ENCODE results near the gene TRAPPC5.

TRAPPC5 gene

GRCh38 chr19:7676376-7676775 lies 4.3 kb upstream of the TRAPPC5 start:
- no peak for DNase-seq (ENCODE audit: low spot score)

- DNase-seq (ENCODE audit: low spot score) = no peak
Measured at GRCh38 chr19:7676854-7677253, 3.8 kb upstream of the TRAPPC5 start, which contains the start of gene MCEMP1. Gene MCEMP1 (plus strand): TSS chr19:7677090. CDS start chr19:7677121, 31 bp downstream.

DNA sequence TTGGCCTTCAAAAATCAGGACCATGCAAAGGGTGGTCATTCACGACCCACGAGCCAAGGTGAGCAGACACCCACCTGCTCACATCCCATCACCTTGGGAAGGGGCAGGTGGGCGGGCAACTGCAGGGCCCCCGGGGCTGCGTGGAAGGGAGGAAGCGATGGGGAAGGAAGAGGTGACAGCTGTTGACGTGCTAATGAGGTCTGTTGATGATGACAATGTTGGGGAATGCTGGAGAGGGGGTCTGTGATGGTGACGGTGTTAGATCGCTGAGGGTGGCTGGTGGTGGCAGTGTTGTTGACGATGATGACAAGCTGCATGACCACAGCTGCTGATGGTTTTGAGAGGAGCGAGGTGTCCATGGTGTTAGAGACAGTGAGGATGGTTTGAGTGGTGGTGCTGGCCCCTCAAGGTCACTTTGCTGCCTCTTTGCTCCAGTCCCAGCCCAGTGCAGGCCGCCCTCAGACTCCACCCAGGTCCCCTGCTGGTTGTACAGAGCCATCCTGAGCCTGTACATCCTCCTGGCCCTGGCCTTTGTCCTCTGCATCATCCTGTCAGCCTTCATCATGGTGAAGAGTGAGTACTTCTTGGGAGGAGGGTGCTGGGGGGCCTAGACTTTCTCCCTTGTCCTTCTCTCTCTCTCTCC lies 2.8 kb upstream of the TRAPPC5 start:
- DNase-seq (ENCODE audit: low spot score) = no peak

- no peak for DNase-seq (ENCODE audit: low spot score)
Measured at GRCh38 chr19:7678971-7679751, 1.5 kb upstream of the TRAPPC5 start.

DNA sequence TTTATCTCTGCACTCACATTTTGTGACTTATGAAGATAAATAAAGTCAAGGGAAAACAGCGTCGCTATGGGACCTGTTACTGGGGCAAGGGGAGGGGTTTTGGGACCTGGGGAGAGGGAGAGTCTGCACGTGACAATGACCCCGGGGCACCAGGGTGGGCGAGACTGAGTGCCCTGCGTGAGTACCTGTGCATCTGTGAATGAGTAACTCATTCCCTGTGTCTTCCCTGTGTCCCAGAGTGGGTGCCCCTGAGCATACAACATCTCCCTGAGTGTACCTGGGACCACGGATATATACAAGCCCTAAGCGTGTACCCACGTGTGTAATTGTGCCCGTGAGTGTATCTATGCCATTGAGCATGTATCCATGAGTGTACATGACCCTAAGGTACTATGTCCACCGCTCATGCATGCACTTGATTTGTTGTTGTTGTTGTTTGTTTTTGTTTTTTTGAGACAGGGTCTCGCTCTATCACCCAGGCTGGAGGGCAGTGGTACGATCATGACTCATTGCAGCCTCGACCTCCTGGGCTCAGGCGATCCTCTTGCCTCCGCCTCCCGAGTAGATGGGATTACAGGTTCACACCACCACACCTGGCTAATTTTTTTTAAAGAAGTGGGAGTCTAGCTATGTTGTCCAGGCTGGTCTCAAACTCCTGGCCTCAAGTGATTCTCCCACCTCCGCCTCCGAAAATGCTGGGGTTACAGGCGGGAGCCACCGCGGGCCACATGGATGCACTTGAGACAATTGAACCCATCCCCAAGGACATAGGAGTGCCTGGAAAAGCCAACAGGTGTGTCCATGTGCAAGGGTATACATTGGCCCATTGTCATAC lies 645 bp upstream of the TRAPPC5 start:
- DNase-seq (ENCODE audit: low spot score) = no peak

- DNase-seq (ENCODE audit: low spot score) = peak; percentile 98
Measured at GRCh38 chr19:7681340-7682174, 924 bp downstream of the TRAPPC5 start.

- DNase-seq (ENCODE audit: low spot score) = no peak
Measured at GRCh38 chr19:7682175-7682855, 1.7 kb downstream of the TRAPPC5 start.

GRCh38 chr19:7685546-7686445 lies 5.2 kb downstream of the TRAPPC5 start:
- no peak for DNase-seq (ENCODE audit: low spot score)

DNA sequence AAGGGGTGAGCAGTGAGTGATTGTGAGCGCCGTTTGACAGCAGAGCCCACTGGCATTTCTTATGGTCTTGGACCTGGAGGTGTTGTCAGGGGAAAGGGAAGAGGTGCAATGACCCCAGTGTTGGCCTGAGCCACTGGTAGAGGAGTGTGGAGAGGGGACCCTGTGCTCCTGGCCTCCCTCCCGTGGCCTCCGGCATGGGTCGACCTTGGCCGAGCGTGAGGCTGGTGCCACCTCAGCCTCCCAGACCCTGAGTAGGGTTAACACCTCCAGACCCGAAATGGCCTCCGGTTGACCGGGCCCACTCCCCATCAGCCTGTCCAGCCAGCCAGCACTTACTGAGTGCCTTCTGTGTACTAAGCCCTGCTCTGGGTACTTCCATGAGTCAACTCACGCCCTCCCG lies 6.5 kb downstream of the TRAPPC5 start:
- DNase-seq (ENCODE audit: low spot score) = no peak

DNA sequence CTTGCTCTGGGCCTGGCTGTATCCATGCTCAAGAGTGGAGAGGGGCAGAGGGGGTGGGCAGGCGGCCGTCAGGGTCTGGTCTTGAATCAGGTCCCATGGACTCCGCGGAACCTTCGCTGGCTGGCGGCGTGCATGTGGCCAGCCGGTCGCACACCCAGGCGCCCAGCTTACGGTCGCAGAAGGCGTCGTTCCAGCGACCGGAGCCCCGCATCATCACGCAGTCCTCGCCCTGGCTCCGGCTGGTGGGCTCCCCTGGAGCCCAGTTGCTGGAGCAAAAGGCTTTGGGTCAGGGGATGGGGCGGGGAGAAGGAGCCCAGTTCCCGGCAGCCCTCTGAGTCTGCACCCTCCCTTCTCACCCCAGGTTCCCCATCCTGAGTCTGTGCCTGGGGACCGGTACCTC lies 8.5 kb downstream of the TRAPPC5 start:
- DNase-seq (ENCODE audit: low spot score) = no peak

- DNase-seq (ENCODE audit: low spot score) = no peak
Measured at GRCh38 chr19:7690779-7691258, 10.2 kb downstream of the TRAPPC5 start.

DNA sequence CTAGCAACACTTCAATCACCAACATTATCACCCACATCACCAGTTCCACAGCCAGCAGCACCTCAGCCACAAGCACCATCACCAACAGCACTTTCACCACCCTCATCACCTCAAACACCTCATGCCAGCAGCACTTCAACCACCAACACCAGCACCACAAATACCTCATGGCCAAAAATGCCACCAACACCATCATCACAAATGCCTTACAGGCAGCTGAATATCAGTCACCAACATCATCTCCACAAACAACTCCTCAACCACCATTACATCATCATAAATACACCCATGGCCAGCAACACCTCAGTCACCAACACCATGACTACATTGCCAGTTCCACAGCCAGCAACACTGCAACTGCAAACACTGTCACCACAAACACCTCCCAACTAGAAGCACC lies 10.9 kb downstream of the TRAPPC5 start:
- no peak for DNase-seq (ENCODE audit: low spot score)

GRCh38 chr19:7692417-7693088 lies 11.9 kb downstream of the TRAPPC5 start:
- no peak for DNase-seq (ENCODE audit: low spot score)

DNA sequence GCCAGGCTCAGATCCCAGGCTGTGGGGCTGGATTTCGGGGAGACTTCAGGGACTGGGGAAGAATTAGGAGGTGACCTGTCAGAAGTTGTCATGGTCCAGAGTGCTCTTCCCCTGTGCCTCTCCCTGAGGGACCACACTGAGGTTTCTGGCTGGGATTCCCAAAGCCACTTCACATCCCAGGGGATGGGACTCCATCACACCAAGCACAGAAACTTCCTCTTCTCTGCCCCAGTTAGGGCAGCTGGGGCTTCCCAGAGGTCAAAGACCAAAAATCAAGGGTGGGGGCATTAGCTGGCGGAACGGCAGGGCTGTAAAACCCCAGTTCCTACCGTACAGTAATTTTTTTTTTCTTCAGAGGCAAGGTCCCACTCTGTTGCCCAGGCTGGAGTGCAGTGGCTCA lies 13.9 kb downstream of the TRAPPC5 start:
- no peak for DNase-seq (ENCODE audit: low spot score)

GRCh38 chr19:7697721-7698287 lies 17.2 kb downstream of the TRAPPC5 start:
- no peak for DNase-seq (ENCODE audit: low spot score)

GRCh38 chr19:7698583-7698982 lies 17.9 kb downstream of the TRAPPC5 start:
- no peak for DNase-seq (ENCODE audit: low spot score)

DNA sequence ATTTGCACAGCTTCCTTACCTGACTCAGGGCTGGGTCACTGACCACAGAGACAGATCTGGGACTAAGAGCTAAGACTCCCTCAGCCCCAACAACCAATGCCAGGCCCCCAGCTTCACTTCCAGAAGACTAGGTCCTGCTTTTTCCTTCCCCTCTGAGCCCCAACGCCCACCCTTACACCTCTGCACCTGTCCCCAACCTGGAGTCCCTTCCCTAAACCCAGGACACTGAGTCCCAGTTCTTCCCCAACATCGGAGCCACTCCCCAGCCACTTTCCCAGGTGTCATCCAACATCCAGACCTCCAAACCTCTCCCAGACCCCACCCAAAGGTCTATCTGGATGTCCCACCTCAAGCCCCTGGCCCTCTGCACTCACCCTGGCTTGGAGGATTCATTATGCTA lies 18.4 kb downstream of the TRAPPC5 start:
- DNase-seq (ENCODE audit: low spot score) = no peak

DNA sequence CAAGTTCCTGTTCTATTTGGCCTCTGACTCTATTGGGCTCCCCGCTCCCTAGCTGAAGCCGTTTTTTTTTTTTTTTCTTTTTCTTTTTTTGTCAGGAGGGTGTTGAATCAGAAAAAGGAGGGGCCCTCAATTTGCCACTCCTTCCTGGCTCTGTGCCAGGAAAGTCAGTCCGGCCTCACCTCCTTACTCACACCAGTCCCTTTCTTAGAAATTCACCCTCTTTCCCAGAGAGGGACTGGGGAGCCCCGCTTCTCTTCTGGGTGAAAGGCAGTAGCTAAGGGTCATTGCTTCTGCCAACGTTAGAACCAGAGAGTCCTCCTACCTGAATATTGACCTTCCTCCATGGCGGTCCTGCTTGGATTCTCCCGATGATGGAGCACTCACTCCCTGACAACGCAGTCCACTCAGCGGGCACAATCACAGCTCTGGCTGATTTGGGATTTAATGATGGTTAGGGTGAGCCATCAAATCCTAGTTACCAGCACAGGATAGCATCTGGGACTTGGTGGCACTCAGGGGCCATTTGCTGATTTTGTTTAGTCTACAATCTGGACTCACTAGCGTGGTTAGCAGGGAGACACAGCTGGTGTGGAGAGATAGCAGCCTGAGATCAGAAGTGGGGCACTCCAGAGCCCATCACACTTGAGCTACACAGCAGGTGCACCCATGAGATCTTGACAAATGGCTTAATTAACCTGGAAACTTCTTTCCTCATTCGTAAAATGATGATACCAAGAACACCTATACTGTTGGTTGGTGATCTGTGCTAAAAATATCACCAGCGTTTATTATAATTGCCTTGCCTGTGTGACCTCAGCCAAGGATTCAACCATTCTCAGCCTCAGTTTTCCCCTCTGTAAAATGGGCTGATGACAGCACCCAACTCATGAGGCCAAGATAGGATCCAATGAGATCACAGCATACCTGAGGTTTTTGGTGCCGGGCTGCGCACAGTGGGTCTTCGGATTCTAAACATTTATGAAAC lies 19.1 kb downstream of the TRAPPC5 start:
- no peak for DNase-seq (ENCODE audit: low spot score)
